Neuronal stem cell (in vitro differentiated cells): Measurements from ENCODE around the gene RNF7.
"Not testable (repeated sequence)": the region's sequence is repeated elsewhere in the genome, so short reads cannot be mapped to it uniquely, and the experiment has no call there.

Experiments used
- DNase-seq: peaks from one replicate; pipeline ENCODE4 v3.0.0-alpha.2; 2013; ENCODE audit warnings: low spot score
- H2AFZ ChIP-seq: one replicate; pipeline ENCODE4 v1.6.1; 2013; ENCODE audit warnings: mild to moderate bottlenecking, low read length, inconsistent platforms
- H2AK5ac ChIP-seq: 2 replicates; pipeline ENCODE4 v1.6.1; 2013; ENCODE audit warnings: low read depth, mild to moderate bottlenecking, inconsistent platforms, low read length, moderate library complexity, mixed read lengths
- H2BK120ac ChIP-seq: 2 replicates; pipeline ENCODE4 v1.6.1; 2013; ENCODE audit warnings: low read depth, mild to moderate bottlenecking, inconsistent platforms, low read length, moderate library complexity, mixed read lengths
- H2BK12ac ChIP-seq: one replicate; pipeline ENCODE4 v1.6.1; 2013; ENCODE audit warnings: low read length, inconsistent platforms
- H2BK15ac ChIP-seq: 2 replicates; pipeline ENCODE4 v1.6.1; 2013; ENCODE audit warnings: mild to moderate bottlenecking, low read length, inconsistent platforms, mixed read lengths
- H2BK5ac ChIP-seq: one replicate; pipeline ENCODE4 v1.6.1; 2013; ENCODE audit warnings: inconsistent platforms, mild to moderate bottlenecking, low read length, moderate library complexity
- H3K14ac ChIP-seq: one replicate; pipeline ENCODE4 v1.6.1; 2013; ENCODE audit warnings: low read length, inconsistent platforms
- H3K18ac ChIP-seq: 2 replicates; pipeline ENCODE4 v1.6.1; 2013; ENCODE audit warnings: low read length, inconsistent platforms
- H3K23ac ChIP-seq: 2 replicates; pipeline ENCODE4 v1.6.1; 2013; ENCODE audit warnings: low read depth, mild to moderate bottlenecking, mixed read lengths, low read length, inconsistent platforms; ENCODE audit not compliant: poor library complexity
- H3K27ac ChIP-seq: replicated peaks from 3 replicates; pipeline ENCODE4 v1.5.1; 2013; ENCODE audit warnings: low read length, inconsistent platforms
- H3K27me3 ChIP-seq, 3 experiments: 2 replicates each; pipeline ENCODE4 v1.6.1; 2013; ENCODE audit warnings: low read length in 3 of 3, mild to moderate bottlenecking in 2 of 3, inconsistent platforms in 1 of 3, low read depth in 1 of 3, mixed read lengths in 1 of 3, moderate library complexity in 1 of 3; ENCODE audit not compliant: control insufficient read depth in 3 of 3, insufficient read depth in 3 of 3
- H3K36me3 ChIP-seq, 2 donors: replicated peaks in 1 of 2; 2 replicates each; pipeline ENCODE4 v1.6.1; 2013; ENCODE audit warnings: low read length in 2 of 2; ENCODE audit not compliant: control insufficient read depth in 2 of 2, insufficient read depth in 2 of 2
- H3K4ac ChIP-seq: 2 replicates; pipeline ENCODE4 v1.6.1; 2013; ENCODE audit warnings: inconsistent platforms, mild to moderate bottlenecking, low read length, moderate library complexity
- H3K4me1 ChIP-seq, 2 donors: 1 replicate in 1 of 2; 2 replicates in 1 of 2; pipeline ENCODE4 v1.6.1; 2013; ENCODE audit warnings: low read length in 2 of 2, low read depth in 1 of 2; ENCODE audit not compliant: control insufficient read depth in 2 of 2, insufficient read depth in 1 of 2
- H3K4me2 ChIP-seq: one replicate; pipeline ENCODE4 v1.6.1; 2013; ENCODE audit warnings: mild to moderate bottlenecking, low read length, inconsistent platforms; ENCODE audit not compliant: insufficient read depth, poor library complexity, severe bottlenecking
- H3K4me3 ChIP-seq, 2 donors: 2 replicates each; pipeline ENCODE4 v1.5.1; 2013; ENCODE audit warnings: low read length in 2 of 2, mild to moderate bottlenecking in 2 of 2, inconsistent platforms in 1 of 2, moderate library complexity in 1 of 2
- H3K79me1 ChIP-seq: one replicate; pipeline ENCODE4 v1.6.1; 2013; ENCODE audit warnings: low read depth, mild to moderate bottlenecking, inconsistent platforms, low read length, moderate library complexity
- H3K9ac ChIP-seq: one replicate; pipeline ENCODE4 v1.6.1; 2013; ENCODE audit warnings: mild to moderate bottlenecking, low read depth, low read length, inconsistent platforms; ENCODE audit not compliant: poor library complexity
- H3K9me3 ChIP-seq, 2 donors: replicated peaks in 1 of 2; 2 replicates each; pipeline versions ENCODE3 to v1.6.1; 2013; ENCODE audit warnings: low read length in 2 of 2, mild to moderate bottlenecking in 2 of 2, inconsistent platforms in 1 of 2, low read depth in 1 of 2, mixed read lengths in 1 of 2, moderate library complexity in 1 of 2; ENCODE audit not compliant: control insufficient read depth in 2 of 2, insufficient read depth in 1 of 2
- H4K8ac ChIP-seq: one replicate; pipeline ENCODE4 v1.6.1; 2013; ENCODE audit warnings: low read depth, mild to moderate bottlenecking, inconsistent platforms, low read length, moderate library complexity
- H4K91ac ChIP-seq: one replicate; pipeline ENCODE4 v1.6.1; 2013; ENCODE audit warnings: low read length, low read depth, mild to moderate bottlenecking, inconsistent platforms; ENCODE audit not compliant: poor library complexity
- WGBS, 2 donors: extraction: QIAGEN DNeasy Blood & Tissue Kit; methylation state at CpG; one replicate each; pipeline ENCODE4 v1.1.7; 2013; ENCODE audit warnings: missing lambda C conversion rate in 2 of 2, mixed read lengths in 1 of 2; ENCODE audit not compliant: insufficient read length in 2 of 2, insufficient replicate concordance in 1 of 2; ENCODE audit errors: extremely low coverage in 2 of 2; 5-methylcytosine and 5-hydroxymethylcytosine counted together

RNF7 gene

DNA sequence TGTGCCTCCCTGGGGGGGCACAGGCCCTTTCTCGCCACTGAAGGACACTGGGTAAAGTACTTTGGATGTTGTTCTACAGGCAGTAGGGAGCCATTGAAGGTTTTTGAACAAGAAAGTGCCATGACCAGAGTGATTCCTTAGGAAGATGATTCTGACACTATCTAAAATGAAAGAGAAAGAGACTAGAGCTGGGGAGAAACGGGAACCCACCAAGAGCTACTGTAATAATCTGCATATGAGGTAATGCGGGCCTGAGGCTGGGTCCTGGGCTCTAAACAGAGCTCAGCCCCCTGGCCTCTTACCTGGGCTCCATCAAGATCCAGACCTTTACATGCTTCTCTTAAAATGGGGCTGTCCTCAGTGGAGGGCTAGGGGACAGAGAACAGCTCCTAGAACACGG lies 50.1 kb downstream of the RNF7 start:
- no peak overlapping the region for H2BK12ac ChIP-seq
- no peak overlapping the region for H3K9ac ChIP-seq
- H2BK5ac ChIP-seq, result no peak overlapping the region
- H3K4me1 ChIP-seq, result no peaks in the 10 kb centered on the region
- no peak overlapping the region for H3K4me2 ChIP-seq
- H3K9me3 ChIP-seq, result no peaks in the 10 kb centered on the region
- H3K27ac ChIP-seq, result no peak overlapping the region
- H3K4me3 ChIP-seq, result no peak overlapping the region
- peaks cover 0 to 8% (median 0%) of the 10 kb centered on the region in 3 experiments for H3K27me3 ChIP-seq
- no peak for DNase-seq
- H3K18ac ChIP-seq, result no peak overlapping the region
- H2BK120ac ChIP-seq, result no peak overlapping the region
- H2AFZ ChIP-seq, result no peak overlapping the region
- H4K8ac ChIP-seq, result no peak overlapping the region
- no peaks in the 10 kb centered on the region for H3K79me1 ChIP-seq
- no peak overlapping the region for H4K91ac ChIP-seq
- no peak overlapping the region for H2BK15ac ChIP-seq
- no peaks in the 10 kb centered on the region for H3K36me3 ChIP-seq
- WGBS, 2 donors, result no CpG with 5 or more reads among the region's 4 CpGs
- H3K23ac ChIP-seq, result no peak overlapping the region
- no peak overlapping the region for H3K4ac ChIP-seq
- H2AK5ac ChIP-seq, result no peak overlapping the region
- no peak overlapping the region for H3K14ac ChIP-seq

DNA sequence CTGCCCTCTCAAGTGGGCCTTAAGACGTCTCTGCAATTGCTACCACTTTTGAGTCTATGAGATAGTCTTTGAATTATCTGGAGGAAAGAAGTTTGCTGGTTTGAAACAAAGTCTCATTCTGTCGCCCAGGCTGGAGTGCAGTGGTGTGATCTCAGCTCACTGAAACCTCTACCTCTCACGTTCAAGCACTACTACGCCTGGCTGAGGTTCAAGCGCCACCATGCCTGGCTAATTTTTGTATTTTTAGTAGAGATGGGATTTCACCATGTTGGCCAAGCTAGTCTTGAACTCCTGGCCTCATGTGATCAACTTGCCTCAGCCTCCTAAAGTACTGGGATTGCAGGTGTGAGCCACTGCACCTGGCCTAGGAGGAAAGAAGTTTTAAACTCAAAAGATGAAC lies 50.7 kb downstream of the RNF7 start:
- H3K4me3 ChIP-seq, H3K18ac ChIP-seq, H3K79me1 ChIP-seq, H3K4me2 ChIP-seq, H3K27me3 ChIP-seq, H3K36me3 ChIP-seq, H2BK15ac ChIP-seq, H3K23ac ChIP-seq, H4K8ac ChIP-seq, H2BK12ac ChIP-seq, H2BK5ac ChIP-seq, H3K4me1 ChIP-seq, H2AFZ ChIP-seq, H4K91ac ChIP-seq, H2AK5ac ChIP-seq, H3K4ac ChIP-seq, H3K9me3 ChIP-seq, H3K27ac ChIP-seq, H2BK120ac ChIP-seq, H3K14ac ChIP-seq, H3K9ac ChIP-seq, DNase-seq: not testable (repeated sequence)
- WGBS, 2 donors, result no CpG with 5 or more reads among the region's 5 CpGs

DNA sequence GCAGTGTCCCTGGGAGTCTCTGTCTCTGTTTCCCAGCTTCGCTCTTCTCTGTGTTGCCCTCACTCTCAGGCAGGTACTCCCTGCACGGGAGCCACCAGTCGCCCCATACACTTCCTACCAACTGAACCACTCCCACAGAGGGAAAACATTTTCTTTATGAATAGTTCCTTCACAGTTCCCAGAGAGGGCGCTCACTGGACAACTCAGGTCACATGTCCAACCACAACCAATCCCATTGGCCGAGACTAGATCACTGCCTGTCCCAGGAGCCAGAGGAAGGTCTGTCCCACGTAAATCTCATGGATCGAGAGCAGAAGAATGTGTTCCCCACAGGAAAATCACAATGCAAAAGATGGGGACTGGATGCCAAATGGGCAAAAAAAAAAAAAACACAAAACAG lies 51.2 kb downstream of the RNF7 start:
- H3K4me3 ChIP-seq, result no peak overlapping the region
- WGBS, 2 donors, result no CpG with 5 or more reads among the region's 7 CpGs
- H3K27me3 ChIP-seq, result peaks cover 0 to 8% (median 0%) of the 10 kb centered on the region in 3 experiments
- H4K8ac ChIP-seq, result no peak overlapping the region
- DNase-seq, result no peak
- H2AK5ac ChIP-seq, result no peak overlapping the region
- H2BK5ac ChIP-seq, result no peak overlapping the region
- no peaks in the 10 kb centered on the region for H3K79me1 ChIP-seq
- no peak overlapping the region for H3K4ac ChIP-seq
- no peaks in the 10 kb centered on the region for H3K4me1 ChIP-seq
- no peak overlapping the region for H3K27ac ChIP-seq
- H3K36me3 ChIP-seq, result no peaks in the 10 kb centered on the region
- H3K4me2 ChIP-seq, result no peak overlapping the region
- no peak overlapping the region for H3K14ac ChIP-seq
- no peak overlapping the region for H2BK15ac ChIP-seq
- H3K9ac ChIP-seq, result no peak overlapping the region
- H3K9me3 ChIP-seq, result no peaks in the 10 kb centered on the region
- H2AFZ ChIP-seq, result no peak overlapping the region
- H2BK120ac ChIP-seq, result no peak overlapping the region
- no peak overlapping the region for H4K91ac ChIP-seq
- no peak overlapping the region for H3K23ac ChIP-seq
- no peak overlapping the region for H3K18ac ChIP-seq
- no peak overlapping the region for H2BK12ac ChIP-seq

DNA sequence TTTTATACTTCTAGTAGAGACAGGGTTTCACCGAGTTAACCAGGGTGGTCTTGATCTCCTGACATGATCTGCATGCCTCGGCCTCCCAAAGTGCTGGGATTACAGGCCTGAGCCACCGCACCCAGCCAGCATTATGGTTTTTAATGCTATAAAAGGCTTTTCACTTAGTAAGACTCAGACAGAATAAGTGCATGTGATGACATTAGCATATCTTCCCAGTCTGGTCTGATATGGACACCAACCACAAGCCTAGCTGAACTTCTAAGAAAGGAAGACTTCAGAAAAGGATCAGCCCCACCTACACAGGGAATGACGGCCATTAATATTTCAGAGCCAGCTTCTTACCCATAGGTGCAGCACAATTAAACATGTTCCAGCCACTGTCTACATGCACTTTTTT lies 52.1 kb downstream of the RNF7 start:
- no CpG with 5 or more reads among the region's 4 CpGs for WGBS, 2 donors
- H2BK12ac ChIP-seq, result no peak overlapping the region
- no peak overlapping the region for H2AFZ ChIP-seq

More for the DNA sequence above, 52.1 kb downstream of the RNF7 start:
- Histone ChIP-seq H3K27me3 (peaks cover 0 to 6% (median 0%) of the 10 kb centered on the region in 3 experiments), H3K4me1 (no peaks in the 10 kb centered on the region), H3K9ac (no peak overlapping the region), H3K4me2 (no peak overlapping the region), H2AK5ac (no peak overlapping the region), H4K8ac (no peak overlapping the region), H3K9me3 (no peaks in the 10 kb centered on the region), H3K4me3 (no peak overlapping the region), H3K14ac (no peak overlapping the region), H3K23ac (no peak overlapping the region), H4K91ac (no peak overlapping the region), H2BK5ac (no peak overlapping the region), H3K18ac (no peak overlapping the region), H3K79me1 (no peaks in the 10 kb centered on the region), H3K4ac (no peak overlapping the region), H2BK120ac (no peak overlapping the region), H3K36me3 (no peaks in the 10 kb centered on the region), H2BK15ac (no peak overlapping the region), H3K27ac (no peak overlapping the region)
- DNase-seq, result no peak
